ENCODE measurements around the gene C17orf75.
"Not testable (repeated sequence)": the region's sequence is repeated elsewhere in the genome, so short reads cannot be mapped to it uniquely, and the experiment has no call there.

Gene C17orf75

GRCh38 chr17:32341857-32342602 is at the start of gene C17orf75:
TSS of gene C17orf75 (minus strand) at chr17:32342173. CDS start at chr17:32342139, 34 bp downstream.
- peak; percentile 85 for DNase-seq

DNA sequence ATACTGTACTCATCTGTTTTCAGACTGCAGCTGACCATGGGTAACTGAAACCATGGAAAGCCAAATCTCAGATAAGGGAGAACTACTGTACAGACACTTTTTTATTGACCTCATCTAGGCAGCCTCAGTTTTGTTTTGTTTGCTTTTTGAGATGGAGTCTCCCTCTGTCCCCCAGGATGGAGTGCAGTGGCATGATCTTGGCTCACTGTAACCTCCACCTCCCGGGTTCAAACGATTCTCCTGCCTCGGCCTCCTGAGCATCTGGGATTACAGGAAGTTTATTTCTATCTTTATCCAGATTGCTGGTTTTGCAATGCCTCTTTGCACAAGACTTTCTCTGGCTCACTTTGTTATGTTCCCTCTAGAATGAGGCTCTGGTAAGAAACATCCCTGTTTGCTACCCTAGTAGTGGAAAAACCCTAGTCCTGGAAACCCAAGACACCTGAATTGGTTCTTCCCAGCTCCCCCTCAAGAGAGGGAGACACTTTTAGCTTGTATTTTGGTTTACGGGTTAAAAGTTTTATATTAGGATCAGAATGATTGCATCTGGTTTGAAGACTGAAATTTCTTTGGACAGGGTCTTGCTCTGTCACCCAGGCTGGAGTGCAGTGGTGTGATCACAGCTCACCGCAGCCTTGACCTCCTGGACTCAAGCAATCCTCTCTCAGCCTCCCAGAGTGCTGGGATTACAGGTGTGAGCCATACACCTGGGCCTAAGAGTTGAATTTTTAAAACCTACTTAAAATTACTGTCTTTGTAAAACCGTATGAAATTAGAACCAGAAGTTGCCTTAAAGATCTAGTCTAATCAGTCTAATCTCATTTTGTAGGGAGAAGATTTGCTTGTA is 46.9 kb upstream of the C17orf75 start:
- no peak for DNase-seq

GRCh38 chr17:32388128-32388527 is 46.2 kb upstream of the C17orf75 start:
- DNase-seq, result not testable (repeated sequence)

- no peak for DNase-seq
These were observed 44.9 kb upstream of the C17orf75 start for GRCh38 chr17:32386844-32387243.

DNA sequence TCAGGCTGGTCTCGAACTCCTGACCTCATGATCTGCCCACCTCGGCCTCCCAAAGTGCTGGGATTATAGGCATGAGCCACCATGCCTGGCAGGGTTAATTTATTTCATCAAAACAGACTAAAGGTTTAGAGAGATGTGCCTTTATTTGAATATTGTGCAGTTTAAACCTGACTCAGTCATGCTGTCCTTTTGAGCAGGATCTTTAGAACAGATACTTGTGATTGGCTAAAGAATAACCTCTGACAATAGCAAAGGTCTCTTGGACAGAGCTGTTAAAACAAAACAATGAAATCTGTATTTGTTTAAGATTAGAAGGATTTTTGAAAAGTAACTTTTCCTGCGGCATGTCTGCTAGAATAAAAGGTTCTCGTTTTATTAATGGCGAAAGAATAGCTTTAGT is 44.0 kb upstream of the C17orf75 start:
- DNase-seq, result no peak

- DNase-seq, result no peak
These were observed 43.1 kb upstream of the C17orf75 start for GRCh38 chr17:32385121-32385520.

GRCh38 chr17:32383926-32384434 is 42.0 kb upstream of the C17orf75 start:
- DNase-seq, result no peak

DNA sequence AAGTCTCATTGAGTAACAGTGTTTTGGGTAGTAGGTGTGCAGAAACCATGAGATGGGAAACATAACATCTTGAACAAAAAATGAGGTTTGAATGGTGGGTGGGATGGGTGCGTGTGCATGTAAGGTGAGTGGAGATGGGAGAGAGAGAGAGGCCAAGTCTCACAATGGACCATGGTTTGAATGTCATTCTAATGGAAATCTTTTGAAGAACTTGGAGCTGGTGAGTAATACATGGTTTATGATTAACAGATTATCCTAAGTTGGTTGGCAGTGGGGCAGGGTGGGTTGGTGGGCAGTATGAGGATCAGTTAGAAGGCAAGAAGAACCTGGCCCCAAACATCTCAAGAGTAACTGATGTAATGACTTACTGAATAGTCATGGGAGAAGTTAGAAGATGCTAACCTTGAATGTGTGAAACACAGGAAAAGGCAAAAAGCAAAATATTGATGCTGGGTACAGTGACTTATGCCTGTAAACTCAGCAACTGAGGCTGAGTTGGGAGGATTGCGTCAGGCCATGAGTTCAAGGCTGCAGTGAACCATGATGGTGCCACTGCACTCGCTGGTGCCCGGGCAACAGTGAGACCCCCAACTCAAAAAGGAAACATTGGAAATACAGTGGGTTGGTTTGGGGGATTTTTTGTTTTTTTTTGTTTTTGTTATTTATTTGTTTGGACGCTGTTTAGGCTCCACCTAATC is 40.7 kb upstream of the C17orf75 start:
- DNase-seq, result no peak

GRCh38 chr17:32370426-32370825 is 28.5 kb upstream of the C17orf75 start:
- no peak for DNase-seq

- no peak for DNase-seq
These were observed 19.3 kb upstream of the C17orf75 start for GRCh38 chr17:32361270-32361669.

DNA sequence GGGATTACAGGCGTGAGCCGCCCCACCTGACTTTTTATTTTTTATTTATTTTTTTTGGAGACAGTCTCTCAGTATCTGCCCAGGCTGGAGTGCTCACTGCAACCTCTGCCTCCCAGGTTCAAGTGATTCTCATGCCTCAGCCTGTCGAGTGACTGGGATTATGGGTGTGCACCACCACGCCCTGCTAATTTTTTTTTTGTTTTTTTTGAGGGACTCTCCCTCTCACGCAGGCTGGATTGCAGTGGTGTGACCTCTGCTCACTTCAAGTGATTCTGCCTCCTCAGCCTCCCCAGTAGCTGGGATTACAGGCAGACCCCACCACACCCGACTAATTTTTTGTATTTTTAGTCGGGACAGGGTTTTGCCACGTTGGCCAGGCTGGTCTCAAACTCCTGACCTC is 15.6 kb upstream of the C17orf75 start:
- no peak for DNase-seq

GRCh38 chr17:32356750-32357149 is 14.8 kb upstream of the C17orf75 start:
- no peak for DNase-seq

DNA sequence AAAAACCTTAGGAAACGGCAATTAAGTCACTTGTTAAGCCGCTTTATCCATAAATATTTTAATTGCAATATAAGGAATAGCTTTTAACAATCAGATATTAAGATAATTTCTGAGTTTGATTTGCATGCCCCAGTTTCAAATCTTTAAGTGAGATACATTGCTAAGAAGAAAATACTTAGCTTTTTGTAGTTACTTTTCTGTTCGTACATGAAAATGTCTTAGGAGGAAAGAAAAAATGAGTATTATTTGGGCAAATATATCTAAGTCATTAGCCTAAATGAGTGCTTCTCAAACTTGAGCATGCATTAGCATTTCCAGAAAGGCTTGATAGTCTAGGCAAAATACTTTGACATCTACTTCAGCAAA is 14.4 kb upstream of the C17orf75 start:
- DNase-seq, result no peak

GRCh38 chr17:32355649-32356377 is 13.8 kb upstream of the C17orf75 start:
- DNase-seq, result no peak

DNA sequence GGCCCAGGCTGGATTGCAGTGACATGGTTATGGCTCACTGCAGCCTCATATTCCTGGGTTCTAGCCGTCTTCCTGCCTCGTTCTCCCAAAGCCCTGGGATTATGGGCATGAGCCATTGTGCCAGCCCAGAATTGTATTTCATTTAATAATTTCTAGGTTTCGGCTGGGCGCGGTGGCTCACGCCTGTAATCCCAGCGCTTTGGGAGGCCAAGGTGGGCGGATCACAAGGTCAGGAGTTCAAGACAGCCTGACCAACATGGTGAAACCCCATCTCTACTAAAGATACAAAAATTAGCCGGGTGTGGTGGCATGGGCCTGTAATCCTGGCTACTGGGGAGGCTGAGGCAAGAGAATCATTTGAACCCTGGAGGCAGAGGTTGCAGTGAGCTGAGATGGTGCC is 10.8 kb upstream of the C17orf75 start:
- DNase-seq, result not testable (repeated sequence)

GRCh38 chr17:32350666-32351418 is 8.9 kb upstream of the C17orf75 start:
- DNase-seq, result peak; percentile 42

DNA sequence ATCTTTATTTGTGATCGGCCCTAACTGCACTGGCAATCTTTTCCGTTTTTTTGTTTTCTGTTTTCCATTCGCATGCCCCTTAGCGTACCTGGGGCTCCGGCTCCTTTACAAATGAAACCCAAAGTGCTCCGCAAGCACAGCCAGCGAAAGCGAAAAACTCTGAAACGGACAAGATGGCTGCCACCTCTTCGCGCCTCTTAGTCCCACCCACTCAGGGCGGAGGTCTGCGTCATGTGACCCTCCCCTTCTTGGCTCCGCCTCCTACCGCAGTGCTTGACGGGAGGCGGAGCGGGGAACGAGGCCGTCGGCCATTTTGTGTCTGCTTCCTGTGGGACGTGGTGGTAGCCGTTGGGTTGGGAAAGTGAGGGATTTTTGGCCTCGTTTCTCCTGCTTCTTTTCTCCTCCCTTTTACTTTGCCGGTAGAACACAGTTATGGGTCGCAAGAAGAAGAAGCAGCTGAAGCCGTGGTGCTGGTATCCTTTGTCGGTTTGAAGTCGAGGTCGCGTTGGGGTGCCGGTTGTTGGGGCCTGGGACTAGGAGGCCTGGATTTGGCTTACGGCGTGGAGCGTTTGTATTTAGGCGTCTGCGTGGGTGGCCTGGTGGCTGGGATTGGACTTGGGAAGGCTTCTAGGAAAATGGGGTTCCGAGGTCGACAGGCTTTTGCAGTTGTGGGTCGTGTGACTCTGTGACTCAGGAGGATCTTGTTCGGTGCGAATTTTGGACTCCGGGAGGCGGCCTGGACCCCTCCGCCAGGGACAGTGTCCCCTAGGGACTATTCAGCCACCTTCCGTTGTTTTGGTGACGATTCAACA is 8.1 kb upstream of the C17orf75 start, which contains the start of gene ZNF207:
TSS of gene ZNF207 (plus strand) at position 304 of the 812 bp plus-strand sequence. CDS start at position 433, 129 bp downstream.
- DNase-seq, result peak; percentile 94

- no peak for DNase-seq
These were observed 7.5 kb upstream of the C17orf75 start for GRCh38 chr17:32349503-32349853.

DNA sequence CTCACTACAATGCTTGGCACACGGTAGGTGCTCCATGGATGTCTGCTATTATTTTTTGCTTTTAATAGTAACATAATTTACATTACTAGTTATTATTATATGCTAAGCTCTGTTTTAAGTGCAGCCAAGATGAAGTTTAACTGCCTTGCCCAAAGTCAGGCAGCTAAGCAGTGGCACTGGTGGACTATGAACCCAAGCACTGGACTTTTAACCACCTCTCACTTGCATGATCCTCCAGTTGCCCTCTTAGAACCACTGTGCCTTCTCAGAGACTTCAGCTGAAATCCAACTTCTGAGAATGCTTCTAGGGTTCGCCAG is 6.5 kb upstream of the C17orf75 start:
- no peak for DNase-seq

- DNase-seq, result no peak
These were observed 4.1 kb upstream of the C17orf75 start for GRCh38 chr17:32345951-32346600.
